Panc1 (cell line): ENCODE measurements around the gene ABHD17A. TPM values are rescaled to one million over a fixed set of nuclear protein-coding genes. Genes with fewer than 3 reads are reported as not detected.

ENCODE experiments used
- ATAC-seq: fragments of 200-7000 bp; cut with Tn5 transposase; 2 replicates; pipeline ENCODE4 v1.9.1; 2020; ENCODE audit warnings: mild to moderate bottlenecking, moderate library complexity
- BruUV-seq: library from RNA; stranded (reverse); fragments of 400-500 nt; replicated peaks from 2 replicates; lab custom pipeline; 2021; lab: Mats Ljungman, UMichigan
- CTCF ChIA-PET: fragments of 300-600 bp; sonication (Branson Sonifier 250); formaldehyde crosslinking; loops from one replicate; lab custom pipeline; 2022; ENCODE audit warnings: antibody characterized with exemption; lab: Charles Lee
- POLR2A ChIA-PET: fragments of 300-600 bp; sonication (Branson Sonifier 250); formaldehyde crosslinking; loops from one replicate; lab custom pipeline; 2022; ENCODE audit warnings: antibody characterized with exemption; lab: Charles Lee
- DNase-seq: peaks from one replicate; pipeline ENCODE4 v3.0.0-alpha.2; 2010; ENCODE audit warnings: low read depth, low spot score
- H3K27ac ChIP-seq: 2 replicates; pipeline ENCODE4 v1.5.1; 2011; ENCODE audit warnings: mild to moderate bottlenecking, low read length, inconsistent platforms
- H3K27me3 ChIP-seq: fragments of 200-500 bp; sonication (Bioruptor generic); 2 replicates; pipeline ENCODE4 v1.6.0; 2014; ENCODE audit warnings: low read length, inconsistent platforms; ENCODE audit not compliant: control insufficient read depth, insufficient read depth
- H3K36me3 ChIP-seq: fragments of 200-500 bp; sonication (Bioruptor generic); 2 replicates; pipeline ENCODE4 v1.5.1; 2014; ENCODE audit warnings: inconsistent platforms, mild to moderate bottlenecking, low read length, moderate library complexity; ENCODE audit not compliant: control insufficient read depth, insufficient read depth
- H3K4me1 ChIP-seq: 2 replicates; pipeline ENCODE4 v1.5.1; 2011; ENCODE audit warnings: inconsistent platforms, mild to moderate bottlenecking, low read length, moderate library complexity; ENCODE audit not compliant: control insufficient read depth, insufficient read depth
- H3K4me3 ChIP-seq, 2 experiments: 2 replicates each; pipeline ENCODE4 v1.5.1; 2011 to 2012; ENCODE audit warnings: low read depth in 2 of 2, low read length in 2 of 2, mild to moderate bottlenecking in 2 of 2, inconsistent platforms in 1 of 2, moderate library complexity in 1 of 2
- H3K9me3 ChIP-seq: fragments of 200-500 bp; sonication (Bioruptor generic); 2 replicates; pipeline ENCODE4 v1.5.1; 2014; ENCODE audit warnings: low read depth, mild to moderate bottlenecking, inconsistent platforms, low read length, moderate library complexity; ENCODE audit not compliant: control insufficient read depth, insufficient read depth
- POLR2AphosphoS5 ChIP-seq: IDR thresholded peaks from 2 replicates; pipeline ENCODE4 v1.6.1; 2012; ENCODE audit warnings: mild to moderate bottlenecking, low read depth, low read length, moderate library complexity
- SIN3A ChIP-seq: IDR thresholded peaks from 2 replicates; pipeline ENCODE4 v1.6.1; 2012; ENCODE audit warnings: low read depth, mild to moderate bottlenecking, low read length, moderate library complexity, borderline replicate concordance; ENCODE audit not compliant: insufficient read depth
- TCF7L2 ChIP-seq: IDR thresholded peaks from 2 replicates; pipeline ENCODE4 v1.6.1; 2011; ENCODE audit warnings: mild to moderate bottlenecking, low read depth, low read length, inconsistent platforms
- in situ Hi-C: cut with HindIII; loops from 2 replicates; pipeline ENCODE4 v1.10.0; 2016; ENCODE audit warnings: low sequenced_read_pairs, low pct_unique_long_range_greater_than_20kb
- intact Hi-C: fragments of 100-400 bp; cut with micrococcal nuclease; formaldehyde crosslinking; loops from one replicate; pipeline ENCODE4 v1.10.0; 2022; ENCODE audit not compliant: unreplicated experiment
- total RNA-seq: library from RNA; stranded (reverse); gene quantifications from one replicate; pipeline ENCODE4 v1.2.1, GENCODE V29; 2021; ENCODE audit not compliant: unreplicated experiment
- TF ChIP-seq, protein P1 (sequence below), 2 experiments: IDR thresholded peaks; 2 replicates each; pipeline ENCODE4 v1.6.1; 2011 to 2012; ENCODE audit warnings: low read depth in 2 of 2, control low read depth in 1 of 2, low read length in 1 of 2, mild to moderate bottlenecking in 1 of 2, moderate library complexity in 1 of 2; ENCODE audit not compliant: insufficient read depth in 1 of 2
- TF ChIP-seq, protein P2 (sequence below): fragments of 450-650 bp; IDR thresholded peaks from 2 replicates; pipeline ENCODE4 v1.5.1; 2017; ENCODE audit warnings: mild to moderate bottlenecking

The ABHD17A gene
- total RNA-seq, 1 experiment from 2014 or later: 57.1 TPM

DNA sequence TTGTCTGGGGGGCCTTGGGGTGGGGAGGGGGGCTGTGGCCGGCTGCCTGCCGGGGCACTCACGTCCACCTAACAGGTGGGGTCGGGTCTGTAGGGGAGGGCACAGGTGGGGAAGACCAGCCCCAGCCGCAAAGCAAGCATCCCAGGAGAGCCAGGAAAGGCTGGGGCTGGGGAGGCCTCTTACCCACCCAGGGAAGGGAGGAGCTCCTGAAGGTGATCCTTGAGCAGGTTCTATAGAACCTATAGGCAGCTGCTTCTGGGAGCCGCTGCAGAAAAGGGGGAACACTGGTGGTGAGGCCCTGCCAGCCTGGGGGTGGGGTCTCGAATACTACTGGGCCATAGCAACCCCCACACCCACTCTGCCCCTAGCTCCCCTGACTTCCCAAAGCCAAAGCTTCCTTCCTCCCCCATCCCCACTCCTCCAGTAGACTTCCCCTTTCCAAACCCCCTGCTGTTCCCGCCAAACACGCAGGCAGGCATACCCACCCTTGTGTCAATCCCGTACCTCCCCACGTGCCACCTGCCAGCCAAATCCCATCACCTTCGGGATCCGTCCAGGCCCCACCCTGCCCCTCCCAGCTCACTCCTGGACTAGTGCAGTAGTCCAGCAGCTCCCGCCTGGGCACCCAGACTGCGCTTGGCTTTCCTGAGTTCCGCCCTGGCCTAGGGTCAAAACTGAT lies 27.5 kb downstream of the ABHD17A start:
- no TSS peak for BruUV-seq
- in situ Hi-C loops: no loop called here
- DNase-seq (no peak), ATAC-seq (no peak)
- ChIA-PET POLR2A (no interaction called here), CTCF (interaction anchor here (0.6 to 0.7 kb wide), 2 partner anchors 11 to 189 kb away, joined by 3 to 11 read pairs; no protein-coding TSS in a partner anchor)
- peak overlapping the region in 1 of 2 experiments; percentile 44; a peak in 2 of 4 replicates for H3K4me3 ChIP-seq
- no peaks in the 10 kb centered on the region for H3K27me3 ChIP-seq
- intact Hi-C loops: no loop called here
- peaks cover 5% of the 10 kb centered on the region; the same call in 1 of the 2 replicates for H3K36me3 ChIP-seq
- H3K27ac ChIP-seq: peak overlapping the region; percentile 77
- peaks cover 40% of the 10 kb centered on the region for H3K4me1 ChIP-seq
- TF ChIP-seq, protein P1, sequence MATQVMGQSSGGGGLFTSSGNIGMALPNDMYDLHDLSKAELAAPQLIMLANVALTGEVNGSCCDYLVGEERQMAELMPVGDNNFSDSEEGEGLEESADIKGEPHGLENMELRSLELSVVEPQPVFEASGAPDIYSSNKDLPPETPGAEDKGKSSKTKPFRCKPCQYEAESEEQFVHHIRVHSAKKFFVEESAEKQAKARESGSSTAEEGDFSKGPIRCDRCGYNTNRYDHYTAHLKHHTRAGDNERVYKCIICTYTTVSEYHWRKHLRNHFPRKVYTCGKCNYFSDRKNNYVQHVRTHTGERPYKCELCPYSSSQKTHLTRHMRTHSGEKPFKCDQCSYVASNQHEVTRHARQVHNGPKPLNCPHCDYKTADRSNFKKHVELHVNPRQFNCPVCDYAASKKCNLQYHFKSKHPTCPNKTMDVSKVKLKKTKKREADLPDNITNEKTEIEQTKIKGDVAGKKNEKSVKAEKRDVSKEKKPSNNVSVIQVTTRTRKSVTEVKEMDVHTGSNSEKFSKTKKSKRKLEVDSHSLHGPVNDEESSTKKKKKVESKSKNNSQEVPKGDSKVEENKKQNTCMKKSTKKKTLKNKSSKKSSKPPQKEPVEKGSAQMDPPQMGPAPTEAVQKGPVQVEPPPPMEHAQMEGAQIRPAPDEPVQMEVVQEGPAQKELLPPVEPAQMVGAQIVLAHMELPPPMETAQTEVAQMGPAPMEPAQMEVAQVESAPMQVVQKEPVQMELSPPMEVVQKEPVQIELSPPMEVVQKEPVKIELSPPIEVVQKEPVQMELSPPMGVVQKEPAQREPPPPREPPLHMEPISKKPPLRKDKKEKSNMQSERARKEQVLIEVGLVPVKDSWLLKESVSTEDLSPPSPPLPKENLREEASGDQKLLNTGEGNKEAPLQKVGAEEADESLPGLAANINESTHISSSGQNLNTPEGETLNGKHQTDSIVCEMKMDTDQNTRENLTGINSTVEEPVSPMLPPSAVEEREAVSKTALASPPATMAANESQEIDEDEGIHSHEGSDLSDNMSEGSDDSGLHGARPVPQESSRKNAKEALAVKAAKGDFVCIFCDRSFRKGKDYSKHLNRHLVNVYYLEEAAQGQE (IDR thresholded peaks at IDR 0.05; ENCODE audit: insufficient read depth in 1 of 2, low read depth in 2 of 2, low read length in 1 of 2): no peak
- TF ChIP-seq, protein P2, sequence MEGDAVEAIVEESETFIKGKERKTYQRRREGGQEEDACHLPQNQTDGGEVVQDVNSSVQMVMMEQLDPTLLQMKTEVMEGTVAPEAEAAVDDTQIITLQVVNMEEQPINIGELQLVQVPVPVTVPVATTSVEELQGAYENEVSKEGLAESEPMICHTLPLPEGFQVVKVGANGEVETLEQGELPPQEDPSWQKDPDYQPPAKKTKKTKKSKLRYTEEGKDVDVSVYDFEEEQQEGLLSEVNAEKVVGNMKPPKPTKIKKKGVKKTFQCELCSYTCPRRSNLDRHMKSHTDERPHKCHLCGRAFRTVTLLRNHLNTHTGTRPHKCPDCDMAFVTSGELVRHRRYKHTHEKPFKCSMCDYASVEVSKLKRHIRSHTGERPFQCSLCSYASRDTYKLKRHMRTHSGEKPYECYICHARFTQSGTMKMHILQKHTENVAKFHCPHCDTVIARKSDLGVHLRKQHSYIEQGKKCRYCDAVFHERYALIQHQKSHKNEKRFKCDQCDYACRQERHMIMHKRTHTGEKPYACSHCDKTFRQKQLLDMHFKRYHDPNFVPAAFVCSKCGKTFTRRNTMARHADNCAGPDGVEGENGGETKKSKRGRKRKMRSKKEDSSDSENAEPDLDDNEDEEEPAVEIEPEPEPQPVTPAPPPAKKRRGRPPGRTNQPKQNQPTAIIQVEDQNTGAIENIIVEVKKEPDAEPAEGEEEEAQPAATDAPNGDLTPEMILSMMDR: no peak
- TF ChIP-seq POLR2AphosphoS5: no peak; the same call in 1 of the 2 replicates
- no peak for TF ChIP-seq SIN3A
- no peak for TF ChIP-seq TCF7L2
- H3K9me3 ChIP-seq: no peaks in the 10 kb centered on the region

DNA sequence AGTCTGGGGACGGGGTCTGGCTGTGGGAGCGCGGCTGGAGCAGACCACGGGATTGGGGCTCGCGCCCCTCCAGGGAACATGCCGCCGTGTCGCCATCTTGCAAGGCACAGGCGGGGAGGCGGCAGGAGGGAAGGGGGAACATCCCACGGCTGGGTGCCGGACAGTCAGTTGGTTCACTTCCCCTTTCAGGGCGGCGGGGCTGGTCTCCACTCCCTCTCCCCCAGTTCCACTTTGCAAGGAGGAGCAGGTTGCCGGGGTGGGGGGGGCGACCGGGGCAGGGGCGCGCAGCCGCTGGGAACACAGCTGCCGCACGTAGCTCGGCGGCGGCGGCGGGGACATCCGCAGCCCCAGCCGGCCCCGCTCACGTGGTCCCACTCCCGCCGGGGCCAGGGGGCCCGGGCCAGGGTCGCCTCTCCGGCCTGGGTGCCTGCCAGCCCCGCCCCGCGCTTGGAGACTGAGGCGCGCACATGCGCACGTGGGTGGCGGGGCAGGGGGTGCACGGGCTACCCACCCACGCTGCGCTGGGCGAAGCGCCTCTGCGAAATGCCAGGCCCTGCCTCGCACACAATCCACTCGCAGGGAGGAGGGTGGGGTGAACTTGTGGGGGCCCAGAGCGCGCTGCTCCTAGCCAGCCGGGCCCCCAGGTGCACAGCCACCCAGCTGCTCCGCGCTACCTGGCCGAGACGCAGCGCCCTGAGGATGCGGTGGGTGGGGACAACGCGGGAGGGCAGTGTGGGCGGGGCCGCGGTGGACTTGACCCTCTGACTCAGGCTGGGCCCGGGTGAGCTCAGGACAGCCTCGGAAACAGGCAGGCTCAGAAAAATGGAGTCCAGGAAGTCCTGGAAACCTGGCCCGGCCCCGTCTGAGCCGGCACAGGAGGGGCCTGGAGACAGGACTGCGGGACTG lies 28.3 kb downstream of the ABHD17A start:
- no peak for DNase-seq
- H3K4me1 ChIP-seq: peaks cover 48% of the 10 kb centered on the region

More for the DNA sequence above, 28.3 kb downstream of the ABHD17A start:
- TF ChIP-seq POLR2AphosphoS5 (no peak), SIN3A (no peak), TCF7L2 (no peak)
- TF ChIP-seq, protein P1 (IDR thresholded peaks at IDR 0.05; ENCODE audit: insufficient read depth in 1 of 2, low read depth in 2 of 2, low read length in 1 of 2): no peak
- TF ChIP-seq, protein P2: no peak
- intact Hi-C loops (no loop called here), in situ Hi-C loops (no loop called here)
- CTCF ChIA-PET: interaction anchor here (0.6 to 0.7 kb wide), 2 partner anchors 12 to 188 kb away, joined by 3 to 11 read pairs; no protein-coding TSS in a partner anchor
- H3K27me3 ChIP-seq: no peaks in the 10 kb centered on the region
- ATAC-seq: peak; percentile 41
- BruUV-seq: no TSS peak
- H3K9me3 ChIP-seq: no peaks in the 10 kb centered on the region
- H3K36me3 ChIP-seq: peaks cover 1% of the 10 kb centered on the region; the same call in 1 of the 2 replicates
- peak overlapping the region; percentile 24 to 45 for H3K4me3 ChIP-seq
- POLR2A ChIA-PET: no interaction called here
- H3K27ac ChIP-seq: peak overlapping the region; percentile 91
